Activated CD4-positive, alpha-beta T cell treated with anti-CD3 and anti-CD28 coated beads for 36 hours (primary cell): ENCODE measurements around the gene MACROD2. TPM values are rescaled to one million over a fixed set of nuclear protein-coding genes. Genes with fewer than 3 reads are reported as not detected.

ENCODE experiments used
- ATAC-seq: fragments of 200-7000 bp; cut with Tn5 transposase; one replicate; pipeline ENCODE4 v1.10.0; 2021; ENCODE audit warnings: mild to moderate bottlenecking, moderate library complexity
- CTCF ChIA-PET: fragments of 350-600 bp; sonication (Branson Sonifier 250); formaldehyde crosslinking; loops from one replicate; lab custom pipeline; 2021; ENCODE audit warnings: antibody characterized with exemption; lab: Charles Lee
- POLR2A ChIA-PET: fragments of 350-600 bp; sonication (Branson Sonifier 250); formaldehyde crosslinking; loops from one replicate; lab custom pipeline; 2021; ENCODE audit warnings: antibody characterized with exemption, inconsistent platforms; lab: Charles Lee
- DNase-seq: peaks from one replicate; pipeline ENCODE4 v3.0.0-alpha.2; 2020
- H3K27ac Mint-ChIP-seq: one replicate; pipeline ENCODE4 v1.8.0; 2021; ENCODE audit warnings: mixed read lengths
- H3K27me3 Mint-ChIP-seq: one replicate; pipeline ENCODE4 v1.8.0; 2021; ENCODE audit warnings: mixed read lengths
- H3K36me3 Mint-ChIP-seq: one replicate; pipeline ENCODE4 v1.8.0; 2021; ENCODE audit warnings: low read depth, mixed read lengths
- H3K4me1 Mint-ChIP-seq: one replicate; pipeline ENCODE4 v1.8.0; 2021; ENCODE audit warnings: mixed read lengths
- H3K4me3 Mint-ChIP-seq: one replicate; pipeline ENCODE4 v1.8.0; 2021; ENCODE audit warnings: mild to moderate bottlenecking, moderate library complexity, mixed read lengths
- H3K9me3 Mint-ChIP-seq: one replicate; pipeline ENCODE4 v1.8.0; 2021; ENCODE audit warnings: low read depth, mixed read lengths
- intact Hi-C, 2 experiments: fragments of 100-400 bp; cut with DNase I in 1 of 2; cut with micrococcal nuclease in 1 of 2; formaldehyde crosslinking; loops; one replicate each; pipeline versions ENCODE4 v1.14.2 to v1.15.1; 2022 to 2024; cut with DNase I, micrococcal nuclease
- total RNA-seq, 2 experiments: library from RNA; stranded (reverse); gene quantifications; one replicate each; pipeline ENCODE4 v1.2.3, GENCODE V29; 2021

The MACROD2 gene
- total RNA-seq, 2 experiments from 2014 or later, result not detected

DNA sequence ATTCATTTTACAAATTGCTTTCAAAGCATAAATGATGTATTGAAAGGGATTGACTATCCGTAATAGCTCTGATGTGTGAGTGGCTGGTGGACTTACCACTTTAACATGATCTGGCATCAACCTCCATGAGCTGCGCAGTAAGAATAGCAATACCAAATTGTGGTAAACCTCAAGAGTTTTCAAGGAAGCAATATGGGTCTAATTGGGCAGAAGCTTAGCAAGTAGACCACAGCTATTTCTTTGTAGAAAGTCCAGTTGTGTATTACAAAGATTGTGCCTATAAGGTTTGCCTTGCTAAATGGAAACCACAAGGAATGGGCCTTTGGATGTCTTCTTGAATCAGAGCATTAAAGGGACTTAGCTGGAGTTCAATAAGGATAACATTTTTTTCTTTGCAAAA is 1841.3 kb downstream of the MACROD2 start:
- Mint-ChIP-seq H3K36me3 (no peaks in the 10 kb centered on the region), H3K27ac (no peak overlapping the region), H3K27me3 (no peaks in the 10 kb centered on the region), H3K9me3 (no peaks in the 10 kb centered on the region), H3K4me3 (no peak overlapping the region), H3K4me1 (no peaks in the 10 kb centered on the region)
- ATAC-seq (no peak), DNase-seq (no peak)
- intact Hi-C loops, result no loop called here
- POLR2A ChIA-PET, result no interaction called here
- CTCF ChIA-PET, result interaction anchor here (0.6 to 1.2 kb wide), 2 partner anchors 14 to 1360 kb away, joined by 3 read pairs; no protein-coding TSS in a partner anchor

DNA sequence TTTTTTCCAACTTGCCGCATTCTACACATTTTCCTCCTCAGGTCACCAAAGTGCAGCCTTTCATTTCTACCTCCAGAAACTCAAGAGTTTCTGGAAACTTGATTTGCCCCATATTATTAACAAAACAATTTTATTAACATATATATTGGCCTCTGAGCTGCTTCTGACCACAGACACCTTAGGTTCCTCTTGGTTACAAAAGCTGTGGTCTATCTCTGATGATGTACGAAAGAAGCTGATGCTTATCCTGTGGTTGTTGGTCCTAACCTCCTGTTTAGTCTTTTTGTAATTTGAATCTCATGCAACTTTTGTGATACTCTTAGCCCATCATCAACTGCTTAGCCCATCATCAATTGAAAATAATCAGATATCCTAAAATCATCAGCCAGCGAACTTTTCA is 1842.2 kb downstream of the MACROD2 start:
- DNase-seq (no peak), ATAC-seq (no peak)
- Mint-ChIP-seq H3K27me3 (peaks cover 2% of the 10 kb centered on the region), H3K4me1 (no peaks in the 10 kb centered on the region), H3K4me3 (no peak overlapping the region), H3K9me3 (no peaks in the 10 kb centered on the region), H3K36me3 (no peaks in the 10 kb centered on the region), H3K27ac (no peak overlapping the region)
- ChIA-PET CTCF (interaction anchor here (1.1 kb wide), 1 partner anchor 31 kb away, joined by 3 read pairs; no protein-coding TSS in a partner anchor), POLR2A (no interaction called here)
- intact Hi-C loops, result no loop called here

DNA sequence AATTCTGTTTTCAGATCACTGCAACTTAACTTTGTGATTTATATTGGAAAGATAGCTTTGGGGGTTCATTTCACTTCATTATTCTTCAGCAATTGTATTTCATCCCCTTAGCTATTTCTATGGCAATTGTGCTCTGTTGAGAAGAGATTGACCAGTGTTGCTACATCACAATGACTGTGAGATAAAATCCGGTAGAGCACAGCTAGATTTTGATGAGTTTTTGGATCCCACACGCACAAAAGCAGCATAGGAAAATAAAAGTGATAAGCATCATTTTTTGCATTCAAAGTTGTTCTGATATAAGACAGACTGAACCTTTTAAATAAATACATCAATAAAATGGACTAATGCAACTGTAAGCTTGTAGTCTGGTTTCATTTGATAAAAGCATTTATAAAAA is 1843.2 kb downstream of the MACROD2 start:
- Mint-ChIP-seq H3K4me3 (no peak overlapping the region), H3K36me3 (no peaks in the 10 kb centered on the region), H3K9me3 (no peaks in the 10 kb centered on the region), H3K27ac (no peak overlapping the region), H3K4me1 (no peaks in the 10 kb centered on the region), H3K27me3 (peaks cover 2% of the 10 kb centered on the region)
- DNase-seq (no peak), ATAC-seq (no peak)
- intact Hi-C loops, result no loop called here
- ChIA-PET POLR2A (no interaction called here), CTCF (interaction anchor here (0.6 kb wide), 1 partner anchor 921 kb away, joined by 3 read pairs; no protein-coding TSS in a partner anchor)

DNA sequence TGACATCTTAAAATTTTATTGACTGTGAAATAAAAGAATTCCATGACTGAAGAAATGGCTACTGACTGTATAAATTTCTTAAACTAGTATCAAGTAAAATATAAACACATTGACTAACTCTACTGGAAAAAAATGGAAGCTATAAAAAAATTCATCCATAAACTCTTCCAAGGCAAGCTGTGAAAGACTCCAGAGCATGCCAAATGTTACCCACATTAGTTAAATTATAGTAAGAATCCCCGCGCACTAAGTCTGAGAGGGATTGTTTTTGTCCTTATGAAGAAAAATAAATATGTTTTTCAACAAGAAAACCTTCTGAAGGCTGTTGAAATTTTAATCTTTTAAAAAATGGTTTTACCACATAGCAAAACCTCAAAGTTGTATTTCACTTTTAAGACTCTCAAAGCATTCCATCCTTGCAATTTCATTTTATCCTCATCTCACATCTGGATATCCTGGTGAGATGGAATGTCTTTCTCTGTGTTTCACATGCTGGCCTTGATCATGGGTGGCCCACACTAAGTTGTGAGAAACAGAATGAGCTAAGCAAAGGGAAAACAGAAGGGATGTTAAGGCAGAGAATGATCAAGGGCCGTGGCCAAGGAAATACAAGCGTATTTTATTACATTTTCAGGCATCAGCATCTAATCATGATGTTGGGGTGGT is 1845.5 kb downstream of the MACROD2 start:
- Mint-ChIP-seq H3K27me3 (peaks cover 2% of the 10 kb centered on the region), H3K4me3 (no peak overlapping the region), H3K4me1 (no peaks in the 10 kb centered on the region), H3K9me3 (peaks cover 3% of the 10 kb centered on the region), H3K36me3 (no peaks in the 10 kb centered on the region), H3K27ac (no peak overlapping the region)
- DNase-seq, result no peak
- ATAC-seq, result no peak
- intact Hi-C loops, result no loop called here
- ChIA-PET CTCF (no interaction called here), POLR2A (no interaction called here)

DNA sequence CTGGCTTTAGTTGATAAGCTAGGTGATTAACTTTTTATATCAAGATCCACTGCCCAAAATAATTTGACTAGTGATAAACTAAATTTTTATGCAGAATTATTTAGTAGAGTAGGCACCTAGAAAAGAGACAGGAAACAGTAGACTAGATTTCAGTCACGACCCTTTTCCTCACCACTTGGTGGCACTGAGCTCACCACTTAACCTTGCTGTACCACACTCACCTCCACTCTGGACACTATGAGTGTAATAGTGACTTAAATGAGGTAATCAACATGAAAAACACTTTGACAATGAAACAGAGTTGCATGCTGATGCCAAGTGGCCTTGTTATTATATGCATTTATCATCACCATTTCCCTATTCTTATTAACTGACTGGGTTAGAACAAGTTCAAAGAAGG is 1847.6 kb downstream of the MACROD2 start:
- intact Hi-C loops, result no loop called here
- no peak overlapping the region for H3K27ac Mint-ChIP-seq
- ChIA-PET POLR2A (no interaction called here), CTCF (no interaction called here)
- no peaks in the 10 kb centered on the region for H3K36me3 Mint-ChIP-seq
- peaks cover 6% of the 10 kb centered on the region for H3K9me3 Mint-ChIP-seq
- H3K27me3 Mint-ChIP-seq, result peaks cover 2% of the 10 kb centered on the region
- DNase-seq (no peak), ATAC-seq (no peak)
- H3K4me1 Mint-ChIP-seq, result no peaks in the 10 kb centered on the region
- no peak overlapping the region for H3K4me3 Mint-ChIP-seq

DNA sequence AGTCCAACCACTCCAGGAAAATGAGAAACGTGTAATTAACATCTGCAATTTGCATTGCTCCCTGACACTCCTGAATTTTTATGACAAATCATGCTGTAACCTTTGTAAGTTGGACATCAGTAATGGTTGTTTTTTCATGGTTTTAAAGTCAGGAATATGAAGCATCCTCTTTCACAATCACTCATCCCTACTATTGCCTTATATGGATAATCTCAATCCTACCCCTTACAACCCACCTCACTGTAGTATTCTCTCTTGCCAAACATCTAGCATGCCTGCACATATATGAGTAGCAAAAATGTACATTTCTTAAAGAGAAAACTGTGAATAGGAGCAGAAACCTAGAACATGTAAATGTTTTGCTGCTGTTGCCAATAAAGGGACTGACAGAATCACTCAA is 1848.5 kb downstream of the MACROD2 start:
- H3K4me1 Mint-ChIP-seq, result no peaks in the 10 kb centered on the region
- no peaks in the 10 kb centered on the region for H3K36me3 Mint-ChIP-seq
- POLR2A ChIA-PET, result no interaction called here
- no peak overlapping the region for H3K27ac Mint-ChIP-seq
- CTCF ChIA-PET, result no interaction called here
- no peak overlapping the region for H3K4me3 Mint-ChIP-seq
- no peak for DNase-seq
- peaks cover 6% of the 10 kb centered on the region for H3K9me3 Mint-ChIP-seq
- H3K27me3 Mint-ChIP-seq, result peaks cover 2% of the 10 kb centered on the region
- ATAC-seq, result no peak
- intact Hi-C loops, result no loop called here

DNA sequence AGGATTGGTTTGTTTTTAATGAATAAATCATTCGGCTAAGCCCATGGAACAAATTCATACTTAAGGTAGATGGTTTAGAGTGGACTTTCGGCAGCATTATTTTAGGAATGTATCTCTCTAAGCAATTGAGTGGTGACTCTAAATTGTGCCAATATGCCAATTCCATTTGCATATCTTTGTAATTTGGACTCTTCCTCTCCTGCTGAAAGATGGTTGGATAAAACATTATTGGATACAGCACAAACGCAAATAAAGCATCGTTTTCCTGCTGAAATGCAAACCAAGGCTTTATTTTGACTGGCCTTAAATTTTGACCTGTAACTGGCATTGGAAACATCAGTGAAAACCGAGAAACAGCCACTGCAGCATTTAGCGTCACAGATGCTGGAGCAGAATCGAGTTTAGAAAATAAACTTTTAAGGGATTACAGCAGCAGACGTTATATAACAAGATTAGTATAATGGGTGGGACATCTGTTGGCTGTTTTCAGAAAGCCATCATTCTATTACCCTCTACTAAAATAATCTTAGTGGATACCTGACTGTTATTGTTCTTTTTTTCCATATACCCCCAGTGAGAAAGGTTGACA is 1852.0 kb downstream of the MACROD2 start:
- POLR2A ChIA-PET, result no interaction called here
- no peak for ATAC-seq
- no peak overlapping the region for H3K27ac Mint-ChIP-seq
- CTCF ChIA-PET, result no interaction called here
- no peaks in the 10 kb centered on the region for H3K36me3 Mint-ChIP-seq
- H3K4me1 Mint-ChIP-seq, result no peaks in the 10 kb centered on the region
- intact Hi-C loops, result no loop called here
- peaks cover 11% of the 10 kb centered on the region for H3K9me3 Mint-ChIP-seq
- DNase-seq, result no peak
- H3K4me3 Mint-ChIP-seq, result no peak overlapping the region
- peaks cover 2% of the 10 kb centered on the region for H3K27me3 Mint-ChIP-seq

DNA sequence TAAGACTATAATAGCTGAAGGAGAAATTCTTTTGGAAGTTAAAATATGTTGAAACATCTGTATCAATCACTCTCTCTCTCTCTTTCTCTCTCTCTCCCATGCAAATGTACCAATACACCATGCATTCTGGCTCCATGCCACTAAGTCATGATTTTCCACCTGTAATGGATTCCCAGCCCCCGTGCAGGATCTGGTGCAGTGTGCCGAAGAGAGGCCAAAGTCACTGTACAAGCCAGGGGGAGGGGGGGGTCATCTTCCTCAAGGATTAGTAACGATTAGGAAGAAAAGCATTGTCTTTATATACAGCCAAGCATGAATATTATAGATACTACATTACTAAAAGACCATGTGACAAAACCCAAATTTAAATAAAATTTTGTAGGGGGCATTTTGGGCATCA is 1852.8 kb downstream of the MACROD2 start:
- Mint-ChIP-seq H3K27ac (no peak overlapping the region), H3K4me1 (no peaks in the 10 kb centered on the region), H3K27me3 (no peaks in the 10 kb centered on the region), H3K4me3 (no peak overlapping the region), H3K9me3 (peaks cover 11% of the 10 kb centered on the region), H3K36me3 (no peaks in the 10 kb centered on the region)
- ATAC-seq, result no peak
- intact Hi-C loops, result no loop called here
- no peak for DNase-seq
- ChIA-PET CTCF (no interaction called here), POLR2A (no interaction called here)

DNA sequence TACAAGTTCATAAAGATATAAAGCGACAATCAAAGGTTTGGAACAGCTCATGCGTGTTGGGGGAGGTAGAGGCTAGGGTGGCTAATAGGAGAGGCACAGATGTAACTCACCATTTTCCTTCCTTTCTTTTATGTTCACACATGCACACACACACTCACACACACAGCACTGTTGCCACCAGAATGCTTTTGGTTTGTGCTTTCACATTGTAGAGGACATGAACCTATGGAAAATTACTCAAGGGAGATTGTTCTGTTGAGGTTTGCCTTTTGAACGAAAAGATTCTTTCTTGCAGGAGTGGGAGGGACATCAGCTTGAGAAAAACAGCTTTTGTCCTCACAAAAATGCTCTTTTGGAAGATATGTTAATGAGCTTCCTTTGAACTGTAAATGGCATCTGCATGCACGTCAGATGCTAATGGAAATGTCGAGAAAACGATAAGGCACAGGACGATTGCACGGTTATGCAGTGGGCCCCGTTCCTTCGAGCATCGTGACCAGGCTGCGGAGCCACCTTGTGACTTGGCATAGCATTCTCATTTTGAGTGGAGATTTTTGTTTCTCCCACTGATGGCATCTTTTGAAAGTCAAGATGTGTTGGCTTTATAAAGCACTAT is 1853.8 kb downstream of the MACROD2 start:
- POLR2A ChIA-PET, result no interaction called here
- Mint-ChIP-seq H3K27ac (no peak overlapping the region), H3K4me1 (no peaks in the 10 kb centered on the region), H3K36me3 (no peaks in the 10 kb centered on the region), H3K9me3 (peaks cover 11% of the 10 kb centered on the region), H3K27me3 (no peaks in the 10 kb centered on the region), H3K4me3 (no peak overlapping the region)
- ATAC-seq (no peak), DNase-seq (no peak)
- CTCF ChIA-PET, result no interaction called here
- intact Hi-C loops, result no loop called here

DNA sequence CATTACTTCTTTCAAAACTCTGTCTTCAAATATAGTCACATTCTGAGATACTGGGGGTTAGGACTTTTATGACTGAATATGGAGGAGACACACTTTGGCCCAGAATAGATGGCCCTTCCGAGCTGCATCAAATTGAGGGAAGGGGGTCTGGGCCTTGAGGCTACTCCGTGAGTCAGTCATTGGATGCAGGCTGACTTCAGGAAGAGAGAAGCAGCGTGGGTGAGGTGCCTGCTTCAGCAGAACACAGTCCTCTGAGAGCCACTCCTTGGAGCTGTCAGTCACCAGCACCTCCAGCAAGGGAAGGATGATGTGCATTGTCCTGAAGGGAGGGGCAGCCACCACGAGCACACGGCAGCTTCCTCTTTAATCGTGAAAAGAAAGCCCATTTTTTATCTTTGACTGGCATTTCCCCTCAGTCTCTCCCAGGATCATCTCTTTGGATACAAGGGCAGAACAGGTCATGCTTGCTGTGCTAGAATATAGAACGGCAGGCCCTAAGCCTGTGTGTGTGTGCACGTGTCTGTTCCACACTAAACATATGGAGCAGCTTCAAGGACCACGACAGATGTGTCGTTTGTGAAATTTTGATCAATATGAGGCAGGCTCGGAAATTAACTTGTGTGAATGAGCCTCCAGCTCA is 1856.4 kb downstream of the MACROD2 start:
- H3K4me3 Mint-ChIP-seq, result no peak overlapping the region
- no peaks in the 10 kb centered on the region for H3K36me3 Mint-ChIP-seq
- ATAC-seq (no peak), DNase-seq (no peak)
- H3K27me3 Mint-ChIP-seq, result no peaks in the 10 kb centered on the region
- H3K9me3 Mint-ChIP-seq, result peaks cover 8% of the 10 kb centered on the region
- ChIA-PET CTCF (no interaction called here), POLR2A (no interaction called here)
- intact Hi-C loops, result no loop called here
- no peak overlapping the region for H3K27ac Mint-ChIP-seq
- no peaks in the 10 kb centered on the region for H3K4me1 Mint-ChIP-seq

DNA sequence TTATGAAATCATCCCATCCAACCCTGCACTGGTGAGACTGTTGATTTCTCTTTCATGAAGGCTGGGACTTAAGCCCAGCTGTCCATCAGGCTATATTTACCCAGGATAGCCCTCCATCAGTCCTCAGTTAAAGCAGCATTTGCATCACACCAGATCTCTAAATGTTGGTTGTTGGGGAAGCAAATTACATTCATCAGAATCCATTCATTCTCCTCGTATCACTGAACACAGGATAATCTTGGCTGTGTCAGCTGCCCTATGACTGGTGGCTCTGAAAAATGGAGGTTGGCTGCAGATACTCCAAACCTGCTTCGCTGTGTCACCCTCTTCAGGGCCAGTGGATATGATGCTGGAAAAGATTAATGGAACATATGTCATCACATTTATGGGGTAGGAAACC is 1859.6 kb downstream of the MACROD2 start:
- POLR2A ChIA-PET, result interaction anchor here (0.6 kb wide), 1 partner anchor 32 kb away, joined by 3 read pairs; no protein-coding TSS in a partner anchor
- Mint-ChIP-seq H3K36me3 (no peaks in the 10 kb centered on the region), H3K27ac (no peak overlapping the region), H3K27me3 (no peaks in the 10 kb centered on the region), H3K4me1 (no peaks in the 10 kb centered on the region), H3K4me3 (no peak overlapping the region), H3K9me3 (peaks cover 4% of the 10 kb centered on the region)
- intact Hi-C loops, result no loop called here
- DNase-seq (no peak), ATAC-seq (no peak)
- CTCF ChIA-PET, result no interaction called here
